HG02973 (cell line): Measurements from ENCODE around the gene UQCRC1.

Source experiments
- ATAC-seq: cut with Tn5 transposase; IDR thresholded peaks from one replicate; pipeline ENCODE4 v1.9.1; 2021; ENCODE audit warnings: moderate library complexity; ENCODE audit not compliant: unreplicated experiment

UQCRC1 gene

GRCh38 chr3:48575366-48575765 is 34.1 kb downstream of the UQCRC1 start:
- ATAC-seq: no peak

- no peak for ATAC-seq
Observed at GRCh38 chr3:48573973-48574585, 35.4 kb downstream of the UQCRC1 start.

GRCh38 chr3:48572517-48572916 is 36.9 kb downstream of the UQCRC1 start:
- no peak for ATAC-seq

GRCh38 chr3:48571938-48572337 is 37.5 kb downstream of the UQCRC1 start:
- no peak for ATAC-seq

- ATAC-seq: no peak
Observed at GRCh38 chr3:48569808-48570450, 39.5 kb downstream of the UQCRC1 start.

GRCh38 chr3:48569400-48569799 is 40.0 kb downstream of the UQCRC1 start:
- ATAC-seq: no peak

- no peak for ATAC-seq
Observed at GRCh38 chr3:48568476-48568875, 41.0 kb downstream of the UQCRC1 start.

GRCh38 chr3:48567500-48567899 is 41.9 kb downstream of the UQCRC1 start:
- no peak for ATAC-seq

GRCh38 chr3:48567090-48567489 is 42.4 kb downstream of the UQCRC1 start:
- no peak for ATAC-seq

- ATAC-seq: no peak
Observed at GRCh38 chr3:48566401-48566760, 43.1 kb downstream of the UQCRC1 start.

- no peak for ATAC-seq
Observed at GRCh38 chr3:48565591-48566400, 43.6 kb downstream of the UQCRC1 start.

- ATAC-seq: no peak
Observed at GRCh38 chr3:48565186-48565585, 44.3 kb downstream of the UQCRC1 start.

GRCh38 chr3:48564667-48565066 is 44.8 kb downstream of the UQCRC1 start:
- ATAC-seq: no peak

GRCh38 chr3:48564022-48564421 is 45.4 kb downstream of the UQCRC1 start:
- ATAC-seq: no peak

- no peak for ATAC-seq
Observed at GRCh38 chr3:48563382-48563918, 46.0 kb downstream of the UQCRC1 start, which contains the start of gene UCN2. UCN2 (minus strand) TSS chr3:48563781; CDS start chr3:48563124, 657 bp downstream.

- no peak for ATAC-seq
Observed at GRCh38 chr3:48562367-48563095, 46.9 kb downstream of the UQCRC1 start.

GRCh38 chr3:48561045-48561736 is 48.3 kb downstream of the UQCRC1 start:
- ATAC-seq: no peak

- no peak for ATAC-seq
Observed at GRCh38 chr3:48560648-48561018, 48.8 kb downstream of the UQCRC1 start.

GRCh38 chr3:48558493-48559134 is 50.8 kb downstream of the UQCRC1 start:
- no peak for ATAC-seq
